Parathyroid adenoma (tissue), 2 donors: ENCODE data around the gene GUCA1A.
"Not testable (repeated sequence)": the region's sequence is repeated elsewhere in the genome, so short reads cannot be mapped to it uniquely, and the experiment has no call there.

Source experiments
- H2AFZ ChIP-seq: fragments of 300-600 bp; sonication (generic); one replicate; pipeline ENCODE4 v1.7.0; 2017; ENCODE audit warnings: antibody characterized with exemption, mild to moderate bottlenecking
- H3K27ac ChIP-seq: fragments of 300-600 bp; sonication (generic); one replicate; pipeline ENCODE4 v1.7.0; 2017
- H3K27me3 ChIP-seq: fragments of 300-600 bp; sonication (generic); one replicate; pipeline ENCODE4 v1.7.0; 2017; ENCODE audit warnings: low read length; ENCODE audit not compliant: control insufficient read depth, insufficient read depth
- H3K36me3 ChIP-seq: fragments of 300-600 bp; sonication (generic); one replicate; pipeline ENCODE4 v1.7.0; 2017; ENCODE audit warnings: low read length; ENCODE audit not compliant: control insufficient read depth, insufficient read depth
- H3K4me1 ChIP-seq: fragments of 300-600 bp; sonication (generic); one replicate; pipeline ENCODE4 v1.7.0; 2017; ENCODE audit warnings: control low read depth
- H3K4me2 ChIP-seq: fragments of 300-600 bp; sonication (generic); one replicate; pipeline ENCODE4 v1.7.0; 2017; ENCODE audit warnings: low read length
- H3K4me3 ChIP-seq: fragments of 300-600 bp; sonication (generic); one replicate; pipeline ENCODE4 v1.7.0; 2017; ENCODE audit warnings: low read depth, low read length
- H3K79me2 ChIP-seq: fragments of 300-600 bp; sonication (generic); one replicate; pipeline ENCODE4 v1.7.0; 2017; ENCODE audit warnings: control low read depth
- H3K9ac ChIP-seq: fragments of 300-600 bp; sonication (generic); one replicate; pipeline ENCODE4 v1.7.0; 2017; ENCODE audit warnings: mild to moderate bottlenecking
- H3K9me3 ChIP-seq: fragments of 300-600 bp; sonication (generic); one replicate; pipeline ENCODE4 v1.7.0; 2017; ENCODE audit warnings: low read length; ENCODE audit not compliant: control insufficient read depth
- CTCF ChIP-seq: fragments of 300-600 bp; sonication (generic); IDR thresholded peaks from one replicate; pipeline ENCODE4 v1.7.0; 2017; ENCODE audit warnings: antibody characterized with exemption, mild to moderate bottlenecking
- donor health status: primary hyperparathyroidism.

GUCA1A gene

GRCh38 chr6:42203183-42203582 lies 30.0 kb downstream of the GUCA1A start:
- H3K27ac ChIP-seq = no peak overlapping the region
- H3K36me3 ChIP-seq = no peaks in the 10 kb centered on the region
- no peak overlapping the region for H3K4me3 ChIP-seq
- H3K9ac ChIP-seq = no peak overlapping the region
- H2AFZ ChIP-seq = no peak overlapping the region
- H3K79me2 ChIP-seq = no peaks in the 10 kb centered on the region
- no peak overlapping the region for H3K4me2 ChIP-seq
- TF ChIP-seq CTCF = no peak
- H3K9me3 ChIP-seq = no peaks in the 10 kb centered on the region
- H3K4me1 ChIP-seq = no peaks in the 10 kb centered on the region
- H3K27me3 ChIP-seq = no peaks in the 10 kb centered on the region

GRCh38 chr6:42204768-42205282 lies 31.7 kb downstream of the GUCA1A start:
- no peak overlapping the region for H3K9ac ChIP-seq
- no peak overlapping the region for H3K27ac ChIP-seq
- no peak overlapping the region for H3K4me3 ChIP-seq
- no peaks in the 10 kb centered on the region for H3K27me3 ChIP-seq
- H3K4me1 ChIP-seq = no peaks in the 10 kb centered on the region
- no peak overlapping the region for H3K4me2 ChIP-seq
- no peaks in the 10 kb centered on the region for H3K36me3 ChIP-seq
- TF ChIP-seq CTCF = no peak
- no peaks in the 10 kb centered on the region for H3K9me3 ChIP-seq
- no peak overlapping the region for H2AFZ ChIP-seq
- H3K79me2 ChIP-seq = no peaks in the 10 kb centered on the region

GRCh38 chr6:42207559-42207958 lies 34.4 kb downstream of the GUCA1A start:
- not testable (repeated sequence) for H3K4me3 ChIP-seq, H3K9me3 ChIP-seq, H3K27ac ChIP-seq, H3K27me3 ChIP-seq, H3K79me2 ChIP-seq, H3K9ac ChIP-seq, H3K4me1 ChIP-seq, H3K36me3 ChIP-seq, H3K4me2 ChIP-seq, H2AFZ ChIP-seq

GRCh38 chr6:42210551-42210950 lies 37.4 kb downstream of the GUCA1A start:
- H3K79me2 ChIP-seq = no peaks in the 10 kb centered on the region
- TF ChIP-seq CTCF = no peak
- H3K36me3 ChIP-seq = no peaks in the 10 kb centered on the region
- H3K27me3 ChIP-seq = no peaks in the 10 kb centered on the region
- H3K9ac ChIP-seq = no peak overlapping the region
- H3K27ac ChIP-seq = no peak overlapping the region
- no peaks in the 10 kb centered on the region for H3K4me1 ChIP-seq
- H3K4me2 ChIP-seq = no peak overlapping the region
- no peak overlapping the region for H2AFZ ChIP-seq
- H3K4me3 ChIP-seq = no peak overlapping the region
- no peaks in the 10 kb centered on the region for H3K9me3 ChIP-seq

- H3K36me3 ChIP-seq = no peaks in the 10 kb centered on the region
These were observed 38.6 kb downstream of the GUCA1A start for GRCh38 chr6:42211726-42212125.

More at GRCh38 chr6:42211726-42212125, 38.6 kb downstream of the GUCA1A start:
- Histone ChIP-seq H3K4me2 (no peak overlapping the region), H3K27ac (no peak overlapping the region), H3K4me1 (peaks cover 4% of the 10 kb centered on the region), H3K27me3 (no peaks in the 10 kb centered on the region), H3K4me3 (no peak overlapping the region), H3K79me2 (peaks cover 4% of the 10 kb centered on the region), H2AFZ (no peak overlapping the region), H3K9me3 (no peaks in the 10 kb centered on the region), H3K9ac (no peak overlapping the region)
- TF ChIP-seq CTCF = no peak
